GM20000 (cell line): ENCODE results near the gene FBXL17.

Experiments
- DNase-seq: peaks from one replicate; pipeline ENCODE4 v3.0.0; 2012; ENCODE audit warnings: low spot score
- TF ChIP-seq, protein P1 (sequence below): IDR thresholded peaks from 2 replicates; pipeline ENCODE4 v1.5.1; 2012; ENCODE audit warnings: mild to moderate bottlenecking, control low read depth; ENCODE audit errors: extremely low read depth, missing control alignments

FBXL17 gene

DNA sequence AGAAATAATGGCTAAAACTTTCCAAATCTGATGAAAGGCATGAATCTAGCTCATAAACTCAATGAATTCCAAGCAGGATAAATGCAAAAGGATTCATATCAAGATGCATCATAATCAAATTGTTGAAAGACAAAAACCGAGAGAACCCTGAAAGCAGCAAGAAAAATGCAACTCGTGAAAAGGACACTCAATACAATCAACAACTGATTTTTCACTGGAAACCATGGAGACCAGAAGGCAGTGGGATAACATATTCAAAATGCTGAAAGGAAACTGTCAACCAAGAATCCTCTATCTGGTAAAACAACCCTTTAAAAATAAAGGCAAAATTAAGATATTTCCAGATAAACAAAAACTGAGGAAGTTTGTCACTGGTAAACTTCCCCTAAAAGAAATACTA is 9.5 kb downstream of the FBXL17 start:
- TF ChIP-seq, protein P1, sequence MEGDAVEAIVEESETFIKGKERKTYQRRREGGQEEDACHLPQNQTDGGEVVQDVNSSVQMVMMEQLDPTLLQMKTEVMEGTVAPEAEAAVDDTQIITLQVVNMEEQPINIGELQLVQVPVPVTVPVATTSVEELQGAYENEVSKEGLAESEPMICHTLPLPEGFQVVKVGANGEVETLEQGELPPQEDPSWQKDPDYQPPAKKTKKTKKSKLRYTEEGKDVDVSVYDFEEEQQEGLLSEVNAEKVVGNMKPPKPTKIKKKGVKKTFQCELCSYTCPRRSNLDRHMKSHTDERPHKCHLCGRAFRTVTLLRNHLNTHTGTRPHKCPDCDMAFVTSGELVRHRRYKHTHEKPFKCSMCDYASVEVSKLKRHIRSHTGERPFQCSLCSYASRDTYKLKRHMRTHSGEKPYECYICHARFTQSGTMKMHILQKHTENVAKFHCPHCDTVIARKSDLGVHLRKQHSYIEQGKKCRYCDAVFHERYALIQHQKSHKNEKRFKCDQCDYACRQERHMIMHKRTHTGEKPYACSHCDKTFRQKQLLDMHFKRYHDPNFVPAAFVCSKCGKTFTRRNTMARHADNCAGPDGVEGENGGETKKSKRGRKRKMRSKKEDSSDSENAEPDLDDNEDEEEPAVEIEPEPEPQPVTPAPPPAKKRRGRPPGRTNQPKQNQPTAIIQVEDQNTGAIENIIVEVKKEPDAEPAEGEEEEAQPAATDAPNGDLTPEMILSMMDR: no peak
- no peak for DNase-seq

DNA sequence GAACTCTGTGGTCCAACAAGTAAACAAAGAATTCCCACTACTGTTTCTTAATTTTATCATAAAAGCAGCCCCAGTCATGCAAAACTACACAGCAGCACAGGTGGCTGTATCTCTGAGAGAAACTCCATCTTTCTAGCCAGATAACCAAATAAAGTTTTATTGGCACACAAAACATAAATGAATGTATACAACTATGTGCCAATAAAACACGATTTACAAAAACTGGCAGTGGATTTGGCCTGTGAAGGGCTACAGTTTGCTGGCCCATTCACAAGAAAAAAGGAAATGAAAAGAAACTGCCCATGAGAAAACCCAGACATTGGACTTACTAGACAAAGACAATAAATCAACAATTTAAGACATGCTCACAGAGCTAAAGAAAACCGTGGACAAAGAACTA is 10.6 kb downstream of the FBXL17 start:
- no peak for DNase-seq
- TF ChIP-seq, protein P1: no peak

DNA sequence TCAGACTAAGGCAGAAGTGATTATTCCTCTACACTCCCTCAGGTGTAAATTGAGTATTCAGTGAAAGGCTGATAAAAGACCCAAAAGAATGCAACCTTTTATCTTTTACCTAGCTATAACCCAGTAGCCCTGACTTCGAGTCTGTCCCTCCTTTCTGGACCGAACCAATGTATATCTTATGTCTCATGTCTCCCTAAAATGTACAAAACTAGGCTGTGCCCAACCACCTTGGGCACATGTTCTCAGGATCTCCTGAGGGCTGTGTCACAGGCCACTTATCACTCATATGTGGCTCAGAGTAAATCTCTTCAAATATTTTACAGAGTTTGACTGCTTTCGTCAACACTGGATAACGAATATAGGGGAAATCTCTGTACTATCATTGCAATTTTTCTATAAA is 12.7 kb downstream of the FBXL17 start:
- TF ChIP-seq, protein P1: no peak
- DNase-seq: no peak

DNA sequence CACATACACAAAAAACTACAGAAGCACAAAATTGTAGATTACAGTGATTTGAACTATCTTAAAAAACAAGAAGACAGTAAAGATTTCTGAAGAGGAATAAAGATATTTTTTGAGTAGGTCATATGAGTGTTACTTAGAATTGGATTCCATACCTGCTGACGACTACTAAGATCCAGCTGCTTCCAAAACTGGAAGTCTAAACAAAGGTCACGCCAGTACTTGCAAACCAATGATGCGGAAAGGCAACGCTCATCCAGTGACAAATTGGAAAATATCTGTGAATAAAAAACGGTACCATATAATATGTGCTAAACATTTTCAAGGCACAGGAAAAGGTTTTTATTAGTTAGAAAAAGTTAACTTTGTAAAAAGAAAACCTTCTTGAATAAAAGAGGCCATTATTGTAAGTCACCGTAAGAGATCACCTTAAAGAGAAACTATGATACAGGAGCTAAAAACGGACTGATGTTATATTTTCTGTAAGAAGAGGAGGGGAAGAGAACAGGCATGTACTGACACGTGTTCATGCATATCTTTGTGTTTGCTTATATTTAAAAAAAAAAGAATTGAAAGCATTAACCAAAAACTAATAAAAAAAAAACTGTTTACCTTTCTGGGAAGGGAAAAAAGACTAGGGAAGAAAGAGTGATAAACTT is 14.1 kb downstream of the FBXL17 start:
- no peak for DNase-seq
- TF ChIP-seq, protein P1: no peak

DNA sequence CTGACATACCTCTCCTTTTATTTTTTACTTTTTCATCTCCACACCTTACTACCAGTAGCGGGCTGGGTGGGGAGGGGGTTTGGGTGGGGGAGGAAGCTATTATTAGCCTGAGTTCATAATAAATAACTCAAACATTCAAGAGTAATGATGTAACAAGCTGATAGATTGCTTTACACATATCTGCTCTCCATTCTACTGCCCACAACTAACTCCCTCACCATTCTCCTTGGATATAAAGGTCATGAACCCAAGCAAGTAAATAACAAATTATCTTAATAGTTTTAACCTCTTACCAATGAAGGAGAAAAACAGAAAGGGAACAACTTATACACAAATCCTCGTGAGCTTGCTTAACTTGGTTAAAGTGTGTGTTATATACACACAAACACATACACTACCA is 15.4 kb downstream of the FBXL17 start:
- TF ChIP-seq, protein P1: no peak

DNA sequence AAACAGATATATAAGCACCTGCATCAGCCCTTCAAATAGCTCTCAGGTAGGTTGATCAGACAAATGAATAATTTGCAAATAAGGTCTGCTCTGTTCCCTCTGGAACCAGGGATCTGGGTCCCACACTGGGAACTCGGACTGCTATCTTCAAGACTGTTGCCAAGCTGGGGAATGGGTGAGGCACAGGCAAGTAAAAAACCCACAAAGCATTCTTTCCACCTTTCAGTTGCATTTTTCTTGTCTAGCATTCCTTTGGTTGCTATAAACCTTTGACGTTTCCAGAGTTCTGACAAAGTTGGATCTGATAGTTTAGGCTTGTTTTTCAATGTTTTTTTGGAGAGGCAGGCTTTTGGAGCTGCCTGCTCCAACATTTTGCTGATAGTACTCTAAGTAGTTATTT is 20.1 kb downstream of the FBXL17 start:
- TF ChIP-seq, protein P1: no peak

More for the DNA sequence above, 15.4 kb downstream of the FBXL17 start:
- no peak for DNase-seq

DNA sequence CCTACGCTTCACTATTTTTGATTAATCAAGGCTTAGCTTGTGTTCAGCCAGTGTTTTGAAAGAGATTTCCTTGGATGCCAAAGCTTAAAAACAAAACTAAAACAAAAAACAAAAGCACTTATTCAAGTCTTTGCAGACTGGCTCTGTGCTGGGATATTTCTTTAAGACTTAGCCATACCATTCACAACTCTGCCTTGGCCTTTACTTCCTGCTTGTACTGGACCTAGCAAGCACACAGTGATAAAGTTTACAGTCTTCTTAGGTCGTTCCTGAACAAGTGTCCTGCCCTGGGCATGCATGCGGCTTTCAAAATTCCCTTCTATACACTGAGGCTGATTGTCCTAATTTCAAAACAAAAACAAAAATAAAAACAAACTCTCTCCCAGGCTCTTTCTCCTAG is 20.7 kb downstream of the FBXL17 start:
- no peak for DNase-seq
- TF ChIP-seq, protein P1: no peak

More for the DNA sequence above, 20.1 kb downstream of the FBXL17 start:
- no peak for DNase-seq
